Spleen (tissue), 7 donors: Measurements from ENCODE around the gene JDP2.

Experiments
- CTCF ChIP-seq, 11 experiments: fragments of 200-600 bp in 7 of 11; fragments of 450-650 bp in 4 of 11; sonication (generic) in 4 of 11; IDR thresholded peaks in 8 of 11; conservative IDR thresholded peaks in 3 of 11; 1 replicate in 7 of 11; 2 replicates in 4 of 11; pipeline versions ENCODE4 v1.4.0 to v1.8.0; 2016 to 2021; ENCODE audit warnings: antibody characterized with exemption in 11 of 11, inconsistent platforms in 4 of 11, mild to moderate bottlenecking in 1 of 11
- POLR2A ChIP-seq, 3 donors: fragments of 450-650 bp; IDR thresholded peaks; one replicate each; pipeline ENCODE4 v1.5.1; 2017; ENCODE audit warnings: antibody characterized with exemption in 3 of 3, mild to moderate bottlenecking in 1 of 3
- POLR2AphosphoS5 ChIP-seq, 3 donors: sonication (generic); formaldehyde crosslinking; IDR thresholded peaks; one replicate each; pipeline ENCODE4 v1.5.1; 2017; ENCODE audit warnings: antibody characterized with exemption in 3 of 3
- donor health status: DM: no; HTN: no; CAD: no; lungs with moderate emphysema.
- donor health status: DM: no; HTN: no; CAD: no.
- donor health status: DM: no; HTN: no; CAD: no.

- no peak for TF ChIP-seq CTCF (IDR thresholded peaks at IDR 0.05 in 8 of 11, conservative IDR thresholded peaks at IDR 0.05 in 3 of 11)
- TF ChIP-seq POLR2A (IDR thresholded peaks at IDR 0.05) = no peak
- TF ChIP-seq POLR2AphosphoS5 (IDR thresholded peaks at IDR 0.05) = no peak
Observed at GRCh38 chr14:75471059-75471458, 43.2 kb downstream of the JDP2 start.
